ENCODE measurements around the gene ZP1.

ZP1 gene

DNA sequence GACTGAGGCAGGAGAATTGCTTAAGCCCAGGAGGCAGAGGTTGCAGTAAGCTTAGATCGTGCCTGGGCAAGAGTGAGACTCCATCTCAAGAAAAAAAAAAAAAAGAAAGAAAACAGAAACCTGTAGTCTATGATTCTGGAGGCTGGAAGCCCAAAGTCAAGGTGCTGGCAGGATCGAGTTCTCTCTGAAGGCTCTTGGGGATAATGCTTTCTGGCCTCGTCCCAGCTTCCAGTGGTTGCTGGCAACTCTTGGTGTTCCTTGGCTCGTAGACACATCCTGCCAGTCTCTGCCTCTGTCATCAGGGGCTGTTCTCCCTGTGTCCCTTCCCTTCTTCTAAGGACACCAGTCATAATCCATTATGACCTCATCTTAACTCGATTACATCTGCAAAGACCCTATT is 42.2 kb upstream of the ZP1 start:
- Histone ChIP-seq H3K79me2 (ENCODE audit: insufficient read depth, low read length) (no peaks in the 10 kb centered on the region), H3K4me2 (ENCODE audit: low read depth, low read length, poor library complexity, severe bottlenecking) (no peak overlapping the region), H4K20me1 (ENCODE audit: insufficient read depth, low read length, poor library complexity, severe bottlenecking) (no peaks in the 10 kb centered on the region), H3K9ac (ENCODE audit: low read depth, low read length, poor library complexity, severe bottlenecking) (no peak overlapping the region), H3K4me3 (ENCODE audit: low read length, poor library complexity, severe bottlenecking) (no peak overlapping the region), H2AFZ (ENCODE audit: low read length) (no peak overlapping the region), H3K36me3 (ENCODE audit: insufficient read depth, low read length) (no peaks in the 10 kb centered on the region), H3K9me2 (replicated peaks; ENCODE audit: low read depth, low read length) (no peaks in the 10 kb centered on the region), H3K4me1 (ENCODE audit: insufficient read depth, low read length, poor library complexity, severe bottlenecking) (peaks cover 19% of the 10 kb centered on the region), H3F3A (ENCODE audit: low read depth) (no peaks in the 10 kb centered on the region), H3K9me3 (ENCODE audit: insufficient read depth, low read depth, low read length) (no peaks in the 10 kb centered on the region), H3K27me3 (ENCODE audit: insufficient read depth, low read length, poor library complexity, severe bottlenecking) (no peaks in the 10 kb centered on the region)
- TF ChIP-seq, protein P1, sequence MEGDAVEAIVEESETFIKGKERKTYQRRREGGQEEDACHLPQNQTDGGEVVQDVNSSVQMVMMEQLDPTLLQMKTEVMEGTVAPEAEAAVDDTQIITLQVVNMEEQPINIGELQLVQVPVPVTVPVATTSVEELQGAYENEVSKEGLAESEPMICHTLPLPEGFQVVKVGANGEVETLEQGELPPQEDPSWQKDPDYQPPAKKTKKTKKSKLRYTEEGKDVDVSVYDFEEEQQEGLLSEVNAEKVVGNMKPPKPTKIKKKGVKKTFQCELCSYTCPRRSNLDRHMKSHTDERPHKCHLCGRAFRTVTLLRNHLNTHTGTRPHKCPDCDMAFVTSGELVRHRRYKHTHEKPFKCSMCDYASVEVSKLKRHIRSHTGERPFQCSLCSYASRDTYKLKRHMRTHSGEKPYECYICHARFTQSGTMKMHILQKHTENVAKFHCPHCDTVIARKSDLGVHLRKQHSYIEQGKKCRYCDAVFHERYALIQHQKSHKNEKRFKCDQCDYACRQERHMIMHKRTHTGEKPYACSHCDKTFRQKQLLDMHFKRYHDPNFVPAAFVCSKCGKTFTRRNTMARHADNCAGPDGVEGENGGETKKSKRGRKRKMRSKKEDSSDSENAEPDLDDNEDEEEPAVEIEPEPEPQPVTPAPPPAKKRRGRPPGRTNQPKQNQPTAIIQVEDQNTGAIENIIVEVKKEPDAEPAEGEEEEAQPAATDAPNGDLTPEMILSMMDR (conservative IDR thresholded peaks at IDR 0.05; ENCODE audit: low read length), result no peak

DNA sequence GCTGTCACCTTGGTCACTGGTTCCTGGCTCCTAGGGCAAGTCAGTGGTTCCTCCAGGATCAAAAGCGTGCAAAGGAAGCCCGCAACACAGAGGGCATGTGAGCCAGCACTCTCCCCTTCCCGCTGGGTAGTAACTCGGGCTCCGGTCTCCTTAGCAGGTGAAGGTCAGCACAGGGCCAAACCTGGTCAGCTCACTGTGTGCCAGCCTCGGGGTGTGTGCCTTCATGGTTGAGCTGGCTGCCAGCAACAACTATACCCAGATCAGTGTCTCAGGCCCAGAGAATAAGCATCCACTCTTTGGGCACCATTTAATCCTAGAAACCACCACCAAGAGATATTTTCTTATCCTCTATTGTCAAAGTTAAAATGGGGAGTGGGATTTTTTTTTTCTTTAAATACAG is 41.6 kb upstream of the ZP1 start:
- Histone ChIP-seq H3K4me3 (ENCODE audit: low read length, poor library complexity, severe bottlenecking) (no peak overlapping the region), H3K4me1 (ENCODE audit: insufficient read depth, low read length, poor library complexity, severe bottlenecking) (peaks cover 19% of the 10 kb centered on the region), H3K79me2 (ENCODE audit: insufficient read depth, low read length) (no peaks in the 10 kb centered on the region), H3K27me3 (ENCODE audit: insufficient read depth, low read length, poor library complexity, severe bottlenecking) (no peaks in the 10 kb centered on the region), H3K9me3 (ENCODE audit: insufficient read depth, low read depth, low read length) (no peaks in the 10 kb centered on the region), H3K4me2 (ENCODE audit: low read depth, low read length, poor library complexity, severe bottlenecking) (no peak overlapping the region), H4K20me1 (ENCODE audit: insufficient read depth, low read length, poor library complexity, severe bottlenecking) (no peaks in the 10 kb centered on the region), H3K9ac (ENCODE audit: low read depth, low read length, poor library complexity, severe bottlenecking) (no peak overlapping the region), H2AFZ (ENCODE audit: low read length) (no peak overlapping the region), H3K9me2 (replicated peaks; ENCODE audit: low read depth, low read length) (no peaks in the 10 kb centered on the region), H3K36me3 (ENCODE audit: insufficient read depth, low read length) (no peaks in the 10 kb centered on the region), H3F3A (ENCODE audit: low read depth) (no peaks in the 10 kb centered on the region)
- no peak for TF ChIP-seq EZH2phosphoT487 (IDR thresholded peaks at IDR 0.05; ENCODE audit: borderline replicate concordance)
- TF ChIP-seq, protein P1 (conservative IDR thresholded peaks at IDR 0.05; ENCODE audit: low read length), result no peak

DNA sequence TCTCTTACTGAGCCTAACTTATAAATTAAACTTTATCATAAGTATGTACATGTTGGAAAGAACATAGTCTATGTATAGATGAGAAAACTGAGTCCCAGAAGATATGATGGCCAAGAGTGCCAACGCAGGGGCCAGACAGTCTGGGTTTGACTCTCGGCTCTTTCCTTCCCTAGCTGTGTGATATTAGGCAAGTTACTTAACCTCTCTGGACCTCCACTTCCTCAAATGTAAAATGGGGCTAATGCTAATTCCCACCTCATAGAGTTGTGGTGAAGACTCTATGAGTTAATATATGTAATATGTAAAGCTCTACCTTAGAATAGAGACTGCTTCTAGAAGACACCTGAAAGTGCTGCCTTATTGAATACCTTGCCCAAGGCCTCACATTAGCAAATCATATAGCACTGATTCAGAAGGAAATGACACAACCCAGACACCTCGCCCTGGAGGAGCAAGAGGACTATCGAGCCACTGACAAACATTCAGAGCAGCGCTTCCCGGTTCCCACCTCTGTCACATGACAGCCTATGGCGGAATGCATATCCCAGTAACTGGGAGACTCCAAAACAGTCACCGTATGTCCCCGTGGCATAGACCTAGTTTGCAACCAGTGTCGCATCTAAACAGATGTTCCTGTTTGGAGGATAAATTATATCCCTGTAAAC is 36.7 kb upstream of the ZP1 start:
- Histone ChIP-seq H3K4me3 (ENCODE audit: low read length, poor library complexity, severe bottlenecking) (no peak overlapping the region), H3F3A (ENCODE audit: low read depth) (no peaks in the 10 kb centered on the region), H3K36me3 (ENCODE audit: insufficient read depth, low read length) (no peaks in the 10 kb centered on the region), H3K4me1 (ENCODE audit: insufficient read depth, low read length, poor library complexity, severe bottlenecking) (peaks cover 26% of the 10 kb centered on the region), H3K9me2 (replicated peaks; ENCODE audit: low read depth, low read length) (no peaks in the 10 kb centered on the region), H3K9me3 (ENCODE audit: insufficient read depth, low read depth, low read length) (no peaks in the 10 kb centered on the region), H3K9ac (ENCODE audit: low read depth, low read length, poor library complexity, severe bottlenecking) (no peak overlapping the region), H3K27me3 (ENCODE audit: insufficient read depth, low read length, poor library complexity, severe bottlenecking) (no peaks in the 10 kb centered on the region), H2AFZ (ENCODE audit: low read length) (no peak overlapping the region), H3K79me2 (ENCODE audit: insufficient read depth, low read length) (no peaks in the 10 kb centered on the region), H4K20me1 (ENCODE audit: insufficient read depth, low read length, poor library complexity, severe bottlenecking) (no peaks in the 10 kb centered on the region), H3K4me2 (ENCODE audit: low read depth, low read length, poor library complexity, severe bottlenecking) (no peak overlapping the region)
- TF ChIP-seq EZH2phosphoT487 (IDR thresholded peaks at IDR 0.05; ENCODE audit: borderline replicate concordance), result no peak
- TF ChIP-seq, protein P1 (conservative IDR thresholded peaks at IDR 0.05; ENCODE audit: low read length), result no peak
